Measurements from ENCODE around the gene PRTG.

The PRTG gene

GRCh38 chr15:55685286-55685685 lies 57.7 kb downstream of the PRTG start:
- DNase-seq, result no peak
- Mint-ChIP-seq H3K27me3 (ENCODE audit: low read depth, poor library complexity) (no peaks in the 10 kb centered on the region), H3K27ac (no peak overlapping the region), H3K4me1 (peaks cover 46% of the 10 kb centered on the region), H3K9me3 (no peaks in the 10 kb centered on the region), H3K36me3 (ENCODE audit: low read depth) (peaks cover 59% of the 10 kb centered on the region), H3K4me3 (no peak overlapping the region)
- TF ChIP-seq CTCF (IDR thresholded peaks at IDR 0.05), result no peak

DNA sequence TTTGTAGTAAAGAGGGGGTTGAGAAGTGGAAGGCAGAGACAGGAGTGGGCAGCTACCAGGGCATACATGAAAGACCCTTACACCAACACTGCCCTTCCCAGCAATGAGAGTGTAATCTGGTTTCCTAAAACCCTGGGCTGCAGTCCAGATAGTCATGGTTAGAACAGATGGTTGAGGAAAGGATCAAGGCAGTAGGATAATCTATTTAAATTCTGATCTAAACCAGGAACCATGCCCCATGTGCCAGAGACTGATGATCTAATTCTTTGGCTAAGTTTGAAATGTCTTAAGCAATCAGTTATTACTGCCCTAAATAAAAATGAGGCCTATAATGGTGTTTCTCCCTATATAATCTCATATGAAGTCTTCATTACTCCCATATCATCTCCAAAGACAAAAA lies 59.6 kb downstream of the PRTG start:
- peaks cover 46% of the 10 kb centered on the region for H3K4me1 Mint-ChIP-seq
- DNase-seq, result no peak
- no peaks in the 10 kb centered on the region for H3K9me3 Mint-ChIP-seq
- H3K27me3 Mint-ChIP-seq (ENCODE audit: low read depth, poor library complexity), result no peaks in the 10 kb centered on the region
- TF ChIP-seq CTCF (IDR thresholded peaks at IDR 0.05), result no peak
- H3K27ac Mint-ChIP-seq, result no peak overlapping the region
- H3K36me3 Mint-ChIP-seq (ENCODE audit: low read depth), result peaks cover 61% of the 10 kb centered on the region
- no peak overlapping the region for H3K4me3 Mint-ChIP-seq

GRCh38 chr15:55681631-55682030 lies 61.3 kb downstream of the PRTG start:
- Mint-ChIP-seq H3K27me3 (ENCODE audit: low read depth, poor library complexity) (no peaks in the 10 kb centered on the region), H3K27ac (no peak overlapping the region), H3K4me3 (no peak overlapping the region), H3K4me1 (peaks cover 42% of the 10 kb centered on the region), H3K9me3 (no peaks in the 10 kb centered on the region), H3K36me3 (ENCODE audit: low read depth) (peaks cover 60% of the 10 kb centered on the region)
- DNase-seq, result no peak
- TF ChIP-seq CTCF (IDR thresholded peaks at IDR 0.05), result no peak

GRCh38 chr15:55676507-55676906 lies 66.4 kb downstream of the PRTG start:
- Mint-ChIP-seq H3K27ac (peak overlapping the region; percentile 89), H3K27me3 (ENCODE audit: low read depth, poor library complexity) (no peaks in the 10 kb centered on the region), H3K9me3 (no peaks in the 10 kb centered on the region), H3K4me3 (no peak overlapping the region), H3K36me3 (ENCODE audit: low read depth) (peaks cover 68% of the 10 kb centered on the region), H3K4me1 (peaks cover 62% of the 10 kb centered on the region)
- no peak for DNase-seq
- TF ChIP-seq CTCF (IDR thresholded peaks at IDR 0.05), result no peak

DNA sequence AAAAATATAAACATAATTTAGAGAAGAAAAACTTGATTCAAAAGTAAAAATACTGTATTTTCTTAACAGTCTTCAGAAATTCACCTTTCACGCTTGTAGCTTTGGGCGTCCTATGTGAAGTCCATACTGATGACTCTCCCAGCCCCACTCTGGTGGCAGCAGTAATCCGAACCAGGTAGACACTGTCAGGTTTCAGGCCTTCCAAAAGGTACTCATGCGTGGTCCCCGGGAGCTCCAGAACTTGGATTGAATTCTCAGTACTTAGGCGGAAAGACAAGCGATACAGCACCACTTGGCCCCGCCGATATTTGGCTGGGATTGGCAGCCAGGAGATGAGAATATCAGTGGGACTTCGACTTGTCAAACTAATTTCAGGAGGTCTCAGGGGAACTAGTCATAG lies 69.7 kb downstream of the PRTG start:
- peaks cover 64% of the 10 kb centered on the region for H3K36me3 Mint-ChIP-seq (ENCODE audit: low read depth)
- no peak overlapping the region for H3K4me3 Mint-ChIP-seq
- no peak for TF ChIP-seq CTCF (IDR thresholded peaks at IDR 0.05)
- DNase-seq, result peak; percentile 16
- H3K27ac Mint-ChIP-seq, result peak overlapping the region; percentile 95
- peaks cover 80% of the 10 kb centered on the region for H3K4me1 Mint-ChIP-seq
- no peaks in the 10 kb centered on the region for H3K27me3 Mint-ChIP-seq (ENCODE audit: low read depth, poor library complexity)
- no peaks in the 10 kb centered on the region for H3K9me3 Mint-ChIP-seq

GRCh38 chr15:55669270-55669669 lies 73.7 kb downstream of the PRTG start:
- peak overlapping the region; percentile 44 for H3K4me3 Mint-ChIP-seq
- H3K27ac Mint-ChIP-seq, result peak overlapping the region; percentile 92
- no peak for TF ChIP-seq CTCF (IDR thresholded peaks at IDR 0.05)
- H3K9me3 Mint-ChIP-seq, result no peaks in the 10 kb centered on the region
- peaks cover 3% of the 10 kb centered on the region for H3K27me3 Mint-ChIP-seq (ENCODE audit: low read depth, poor library complexity)
- peaks cover 68% of the 10 kb centered on the region for H3K36me3 Mint-ChIP-seq (ENCODE audit: low read depth)
- DNase-seq, result peak; percentile 12
- H3K4me1 Mint-ChIP-seq, result peaks cover 63% of the 10 kb centered on the region
